ENCODE results near the gene RPRML.

DNA sequence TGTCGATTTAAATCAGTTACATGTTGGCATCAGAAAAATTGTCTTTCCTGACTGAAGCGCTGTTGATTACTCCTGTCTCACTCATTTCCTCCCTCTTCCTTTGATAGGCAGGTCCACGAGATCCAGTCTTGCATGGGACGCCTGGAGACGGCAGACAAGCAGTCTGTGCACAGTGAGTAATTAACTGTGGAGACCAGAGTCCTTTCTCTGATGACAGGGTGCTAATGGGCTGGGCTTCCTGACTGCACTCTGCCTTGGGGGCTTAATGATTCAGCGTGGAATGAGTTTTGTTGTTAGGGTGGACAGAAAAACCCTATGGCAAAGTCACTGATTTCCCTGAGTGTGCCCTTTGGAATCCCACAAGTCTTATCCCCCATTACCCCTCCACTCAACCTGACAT, 49.6 kb downstream of the RPRML start:
- TF ChIP-seq, protein P1, sequence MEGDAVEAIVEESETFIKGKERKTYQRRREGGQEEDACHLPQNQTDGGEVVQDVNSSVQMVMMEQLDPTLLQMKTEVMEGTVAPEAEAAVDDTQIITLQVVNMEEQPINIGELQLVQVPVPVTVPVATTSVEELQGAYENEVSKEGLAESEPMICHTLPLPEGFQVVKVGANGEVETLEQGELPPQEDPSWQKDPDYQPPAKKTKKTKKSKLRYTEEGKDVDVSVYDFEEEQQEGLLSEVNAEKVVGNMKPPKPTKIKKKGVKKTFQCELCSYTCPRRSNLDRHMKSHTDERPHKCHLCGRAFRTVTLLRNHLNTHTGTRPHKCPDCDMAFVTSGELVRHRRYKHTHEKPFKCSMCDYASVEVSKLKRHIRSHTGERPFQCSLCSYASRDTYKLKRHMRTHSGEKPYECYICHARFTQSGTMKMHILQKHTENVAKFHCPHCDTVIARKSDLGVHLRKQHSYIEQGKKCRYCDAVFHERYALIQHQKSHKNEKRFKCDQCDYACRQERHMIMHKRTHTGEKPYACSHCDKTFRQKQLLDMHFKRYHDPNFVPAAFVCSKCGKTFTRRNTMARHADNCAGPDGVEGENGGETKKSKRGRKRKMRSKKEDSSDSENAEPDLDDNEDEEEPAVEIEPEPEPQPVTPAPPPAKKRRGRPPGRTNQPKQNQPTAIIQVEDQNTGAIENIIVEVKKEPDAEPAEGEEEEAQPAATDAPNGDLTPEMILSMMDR (IDR thresholded peaks at IDR 0.05): no peak
- TF ChIP-seq POLR2A (IDR thresholded peaks at IDR 0.05): peak; percentile 14 to 57
